Ishikawa (cell line): ENCODE data around the gene TMEM126B.

ENCODE experiments used
- CEBPB ChIP-seq: IDR thresholded peaks from 2 replicates; pipeline ENCODE4 v1.6.1; 2012
- CREB1 ChIP-seq: IDR thresholded peaks from 2 replicates; pipeline ENCODE4 v1.6.1; 2012; ENCODE audit warnings: low read depth
- EGR1 ChIP-seq: IDR thresholded peaks from 2 replicates; pipeline ENCODE4 v1.6.1; 2012
- EP300 ChIP-seq: IDR thresholded peaks from 2 replicates; pipeline ENCODE4 v1.6.1; 2012; ENCODE audit warnings: borderline replicate concordance
- FOXM1 ChIP-seq: IDR thresholded peaks from 2 replicates; pipeline ENCODE4 v1.6.1; 2012; ENCODE audit warnings: low read depth, borderline replicate concordance
- MAX ChIP-seq: IDR thresholded peaks from 2 replicates; pipeline ENCODE4 v1.6.1; 2012
- NFIC ChIP-seq: IDR thresholded peaks from 2 replicates; pipeline ENCODE4 v1.6.1; 2012
- RAD21 ChIP-seq: IDR thresholded peaks from 2 replicates; pipeline ENCODE4 v1.6.1; 2012; ENCODE audit warnings: low read depth
- TAF1 ChIP-seq: IDR thresholded peaks from 2 replicates; pipeline ENCODE4 v1.6.1; 2012; ENCODE audit warnings: low read depth, mild to moderate bottlenecking
- TCF12 ChIP-seq: IDR thresholded peaks from 2 replicates; pipeline ENCODE4 v1.6.1; 2012; ENCODE audit warnings: low read depth
- TEAD4 ChIP-seq: IDR thresholded peaks from 2 replicates; pipeline ENCODE4 v1.6.1; 2012
- YY1 ChIP-seq: IDR thresholded peaks from 2 replicates; pipeline ENCODE4 v1.6.1; 2012; ENCODE audit warnings: low read depth
- ZBTB7A ChIP-seq: IDR thresholded peaks from 2 replicates; pipeline ENCODE4 v1.6.1; 2012; ENCODE audit warnings: low read depth
- TF ChIP-seq, protein P1 (sequence below): IDR thresholded peaks from 2 replicates; pipeline ENCODE4 v1.6.1; 2012
- TF ChIP-seq, protein P2 (sequence below): IDR thresholded peaks from 2 replicates; pipeline ENCODE4 v1.6.1; 2012; ENCODE audit warnings: low read depth, mild to moderate bottlenecking

TMEM126B gene

GRCh38 chr11:85651118-85651517 lies 22.7 kb downstream of the TMEM126B start:
- TF ChIP-seq CEBPB = no peak
- no peak for TF ChIP-seq CREB1
- no peak for TF ChIP-seq TEAD4
- TF ChIP-seq ZBTB7A = no peak
- TF ChIP-seq NFIC = no peak
- no peak for TF ChIP-seq YY1
- no peak for TF ChIP-seq RAD21
- no peak for TF ChIP-seq EP300
- TF ChIP-seq EGR1 = no peak

GRCh38 chr11:85652786-85653447 lies 24.5 kb downstream of the TMEM126B start:
- no peak for TF ChIP-seq RAD21
- TF ChIP-seq YY1 = no peak
- TF ChIP-seq, protein P1, sequence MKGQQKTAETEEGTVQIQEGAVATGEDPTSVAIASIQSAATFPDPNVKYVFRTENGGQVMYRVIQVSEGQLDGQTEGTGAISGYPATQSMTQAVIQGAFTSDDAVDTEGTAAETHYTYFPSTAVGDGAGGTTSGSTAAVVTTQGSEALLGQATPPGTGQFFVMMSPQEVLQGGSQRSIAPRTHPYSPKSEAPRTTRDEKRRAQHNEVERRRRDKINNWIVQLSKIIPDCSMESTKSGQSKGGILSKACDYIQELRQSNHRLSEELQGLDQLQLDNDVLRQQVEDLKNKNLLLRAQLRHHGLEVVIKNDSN = no peak
- TF ChIP-seq TAF1 = no peak

GRCh38 chr11:85656777-85657176 lies 28.4 kb downstream of the TMEM126B start:
- TF ChIP-seq ZBTB7A (no peak), EGR1 (no peak), CREB1 (no peak)

DNA sequence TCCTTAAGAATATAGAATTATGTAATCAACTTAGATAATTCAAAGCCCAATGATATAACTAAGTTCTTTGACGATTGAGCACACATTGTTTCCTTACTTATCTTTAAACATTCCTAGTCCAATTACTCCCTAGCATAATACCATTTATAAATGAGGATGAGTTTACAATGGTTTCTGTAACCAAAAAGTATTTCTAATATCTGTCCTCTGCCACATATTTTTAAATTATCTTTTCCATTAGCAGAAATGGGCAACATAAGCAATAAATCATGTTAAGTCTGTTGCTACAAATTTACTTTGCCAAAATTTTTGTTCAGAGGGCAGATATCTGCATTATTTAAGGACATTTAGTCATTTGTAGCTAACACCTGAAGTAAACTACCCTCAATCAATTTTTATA lies 29.8 kb downstream of the TMEM126B start:
- TF ChIP-seq EP300 (no peak), ZBTB7A (no peak), MAX (no peak)
- TF ChIP-seq, protein P2, sequence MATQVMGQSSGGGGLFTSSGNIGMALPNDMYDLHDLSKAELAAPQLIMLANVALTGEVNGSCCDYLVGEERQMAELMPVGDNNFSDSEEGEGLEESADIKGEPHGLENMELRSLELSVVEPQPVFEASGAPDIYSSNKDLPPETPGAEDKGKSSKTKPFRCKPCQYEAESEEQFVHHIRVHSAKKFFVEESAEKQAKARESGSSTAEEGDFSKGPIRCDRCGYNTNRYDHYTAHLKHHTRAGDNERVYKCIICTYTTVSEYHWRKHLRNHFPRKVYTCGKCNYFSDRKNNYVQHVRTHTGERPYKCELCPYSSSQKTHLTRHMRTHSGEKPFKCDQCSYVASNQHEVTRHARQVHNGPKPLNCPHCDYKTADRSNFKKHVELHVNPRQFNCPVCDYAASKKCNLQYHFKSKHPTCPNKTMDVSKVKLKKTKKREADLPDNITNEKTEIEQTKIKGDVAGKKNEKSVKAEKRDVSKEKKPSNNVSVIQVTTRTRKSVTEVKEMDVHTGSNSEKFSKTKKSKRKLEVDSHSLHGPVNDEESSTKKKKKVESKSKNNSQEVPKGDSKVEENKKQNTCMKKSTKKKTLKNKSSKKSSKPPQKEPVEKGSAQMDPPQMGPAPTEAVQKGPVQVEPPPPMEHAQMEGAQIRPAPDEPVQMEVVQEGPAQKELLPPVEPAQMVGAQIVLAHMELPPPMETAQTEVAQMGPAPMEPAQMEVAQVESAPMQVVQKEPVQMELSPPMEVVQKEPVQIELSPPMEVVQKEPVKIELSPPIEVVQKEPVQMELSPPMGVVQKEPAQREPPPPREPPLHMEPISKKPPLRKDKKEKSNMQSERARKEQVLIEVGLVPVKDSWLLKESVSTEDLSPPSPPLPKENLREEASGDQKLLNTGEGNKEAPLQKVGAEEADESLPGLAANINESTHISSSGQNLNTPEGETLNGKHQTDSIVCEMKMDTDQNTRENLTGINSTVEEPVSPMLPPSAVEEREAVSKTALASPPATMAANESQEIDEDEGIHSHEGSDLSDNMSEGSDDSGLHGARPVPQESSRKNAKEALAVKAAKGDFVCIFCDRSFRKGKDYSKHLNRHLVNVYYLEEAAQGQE = no peak
- TF ChIP-seq, protein P1 = no peak

DNA sequence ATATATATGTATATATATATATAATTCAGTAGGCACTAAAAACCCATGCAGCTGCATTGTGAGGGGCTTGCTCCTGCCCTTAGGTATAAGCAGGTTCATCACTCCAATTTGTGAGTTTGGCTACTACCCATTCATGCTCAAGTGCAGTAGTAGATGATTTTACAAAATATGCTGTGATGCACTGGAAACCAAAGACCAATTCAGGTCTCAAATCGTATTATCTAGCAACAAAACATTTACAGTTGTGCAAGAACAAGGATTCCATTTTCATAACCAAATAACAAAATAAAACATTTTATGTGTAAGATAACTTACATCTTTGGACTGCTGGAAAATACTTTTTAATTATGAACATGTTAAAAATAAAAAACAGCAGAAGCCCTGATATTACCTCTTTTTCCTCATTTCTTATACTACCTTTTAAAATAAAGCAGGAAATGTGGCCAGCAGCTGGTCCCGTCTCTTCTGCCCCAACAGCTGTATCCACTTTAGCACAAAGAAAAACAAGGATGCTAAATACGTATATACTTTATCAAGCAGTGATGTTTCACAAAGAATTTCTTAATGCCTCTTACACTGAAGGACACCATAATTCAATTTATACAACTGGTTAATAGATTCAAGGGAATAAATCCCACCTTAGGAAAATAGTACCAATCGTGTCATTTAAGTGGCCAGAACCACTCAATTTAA lies 33.7 kb downstream of the TMEM126B start:
- TF ChIP-seq ZBTB7A (no peak), TAF1 (no peak), YY1 (no peak), MAX (no peak), FOXM1 (no peak), EGR1 (no peak), TCF12 (no peak), TEAD4 (no peak), CEBPB (no peak), NFIC (no peak), RAD21 (no peak), EP300 (no peak), CREB1 (no peak)
- TF ChIP-seq, protein P2 = no peak
- TF ChIP-seq, protein P1 = no peak

DNA sequence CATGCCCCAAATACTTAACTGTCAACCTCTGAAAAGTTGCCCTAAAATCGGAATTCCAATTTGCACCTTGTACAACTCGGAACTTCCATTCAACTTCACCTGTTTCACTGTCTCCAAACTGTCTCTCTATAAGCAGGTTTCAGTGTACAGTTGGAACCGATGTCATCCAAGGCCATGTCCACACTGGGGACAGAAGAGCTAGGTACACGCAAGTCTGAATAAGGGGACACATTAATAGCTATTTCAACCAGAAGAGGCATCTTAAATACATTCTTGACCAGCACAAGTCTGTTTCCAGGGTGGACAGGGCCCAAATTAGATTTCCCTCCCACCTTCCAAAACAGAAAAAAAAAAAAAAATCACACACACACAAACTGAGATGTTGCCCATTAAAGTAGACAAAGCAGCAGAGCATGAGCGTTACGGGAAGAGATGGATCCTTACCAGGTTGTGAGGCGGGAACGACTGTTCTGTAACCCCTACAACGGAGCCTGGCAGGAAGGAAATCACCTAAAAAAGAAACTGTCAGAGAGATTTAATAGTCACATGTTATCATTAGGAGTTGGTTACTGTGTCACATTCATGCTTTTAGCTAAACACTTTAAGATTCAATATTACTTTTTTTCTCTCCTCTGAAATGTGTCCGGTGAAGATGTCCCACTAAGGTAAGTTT lies 34.8 kb downstream of the TMEM126B start:
- TF ChIP-seq TCF12 = no peak
- no peak for TF ChIP-seq TEAD4
- TF ChIP-seq, protein P1 = no peak
- TF ChIP-seq TAF1 = no peak
- no peak for TF ChIP-seq RAD21
- no peak for TF ChIP-seq CREB1
- no peak for TF ChIP-seq NFIC
- TF ChIP-seq EP300 = no peak
- no peak for TF ChIP-seq FOXM1
- TF ChIP-seq CEBPB = no peak
- TF ChIP-seq, protein P2 = no peak
- no peak for TF ChIP-seq ZBTB7A
- no peak for TF ChIP-seq MAX
- TF ChIP-seq EGR1 = no peak
- no peak for TF ChIP-seq YY1
